Measurements from ENCODE around the gene DCLK2. TPM values are rescaled to one million over a fixed set of nuclear protein-coding genes. Genes with fewer than 3 reads are reported as not detected.

Gene DCLK2
- total RNA-seq, 4 donors from 2014 or later = 0.61 to 4.0 (median 0.74) TPM

DNA sequence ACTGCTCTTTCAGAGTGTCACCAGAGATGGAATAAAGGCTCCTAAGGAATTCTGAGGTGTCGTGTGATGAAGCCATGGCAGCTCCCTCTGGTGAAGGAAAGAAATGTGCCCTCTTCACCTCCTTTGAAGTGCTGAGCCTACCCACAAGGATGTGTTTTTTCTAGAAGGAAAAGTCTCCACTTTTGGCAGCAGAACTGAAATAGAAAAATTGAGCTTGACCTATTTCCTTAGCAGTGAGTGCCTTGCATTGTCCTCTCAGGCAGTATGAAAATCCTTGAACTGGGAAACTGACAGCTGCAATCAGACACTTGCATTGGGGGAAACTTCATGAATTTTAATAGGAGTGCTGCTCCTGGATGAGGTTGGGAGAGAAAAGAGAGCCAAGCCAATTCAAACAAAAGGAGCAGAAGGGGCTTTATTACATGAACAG is 95.2 kb downstream of the DCLK2 start:
- Histone ChIP-seq H3K4me3 (no peak overlapping the region), H3K36me3 (no peaks in the 10 kb centered on the region), H3K9me3 (no peaks in the 10 kb centered on the region), H3K27ac (peak overlapping the region in 2 of 4 donors; percentile 45 to 57), H3K27me3 (peaks cover 0 to 13% (median 0%) of the 10 kb centered on the region in 4 donors), H3K4me1 (peaks cover 5 to 32% (median 12%) of the 10 kb centered on the region in 3 donors)
- intact Hi-C loops (cut with DNase I) = no loop called here
- TF ChIP-seq, protein P1, sequence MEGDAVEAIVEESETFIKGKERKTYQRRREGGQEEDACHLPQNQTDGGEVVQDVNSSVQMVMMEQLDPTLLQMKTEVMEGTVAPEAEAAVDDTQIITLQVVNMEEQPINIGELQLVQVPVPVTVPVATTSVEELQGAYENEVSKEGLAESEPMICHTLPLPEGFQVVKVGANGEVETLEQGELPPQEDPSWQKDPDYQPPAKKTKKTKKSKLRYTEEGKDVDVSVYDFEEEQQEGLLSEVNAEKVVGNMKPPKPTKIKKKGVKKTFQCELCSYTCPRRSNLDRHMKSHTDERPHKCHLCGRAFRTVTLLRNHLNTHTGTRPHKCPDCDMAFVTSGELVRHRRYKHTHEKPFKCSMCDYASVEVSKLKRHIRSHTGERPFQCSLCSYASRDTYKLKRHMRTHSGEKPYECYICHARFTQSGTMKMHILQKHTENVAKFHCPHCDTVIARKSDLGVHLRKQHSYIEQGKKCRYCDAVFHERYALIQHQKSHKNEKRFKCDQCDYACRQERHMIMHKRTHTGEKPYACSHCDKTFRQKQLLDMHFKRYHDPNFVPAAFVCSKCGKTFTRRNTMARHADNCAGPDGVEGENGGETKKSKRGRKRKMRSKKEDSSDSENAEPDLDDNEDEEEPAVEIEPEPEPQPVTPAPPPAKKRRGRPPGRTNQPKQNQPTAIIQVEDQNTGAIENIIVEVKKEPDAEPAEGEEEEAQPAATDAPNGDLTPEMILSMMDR (IDR thresholded peaks at IDR 0.05) = no peak
- no peak for TF ChIP-seq POLR2A (IDR thresholded peaks at IDR 0.05)
- DNase-seq = no peak
- WGBS, 2 donors = 58 to 60% methylated on average over 1 of the region's 1 CpG

DNA sequence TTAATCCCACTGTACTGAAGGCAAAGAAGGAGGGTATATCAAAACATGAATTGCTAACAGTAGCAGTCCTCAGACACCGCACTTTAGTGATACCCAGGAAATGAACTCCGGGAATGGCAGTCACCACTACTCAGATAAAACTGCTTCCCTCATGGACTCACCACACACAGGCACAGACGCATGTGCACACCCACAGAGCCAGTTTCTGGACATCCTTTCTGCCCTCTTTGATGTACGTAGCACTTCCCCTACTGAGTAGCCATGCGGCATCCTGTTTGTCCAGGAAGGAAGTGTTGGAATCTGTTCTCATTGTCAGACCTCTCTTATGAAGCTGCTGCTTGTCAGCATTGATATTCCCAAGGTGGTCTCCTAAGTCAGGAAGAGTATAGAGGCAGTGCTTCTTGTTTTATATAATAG is 95.7 kb downstream of the DCLK2 start:
- peak overlapping the region in 2 of 4 donors; percentile 59 to 63 for H3K27ac ChIP-seq

DNA sequence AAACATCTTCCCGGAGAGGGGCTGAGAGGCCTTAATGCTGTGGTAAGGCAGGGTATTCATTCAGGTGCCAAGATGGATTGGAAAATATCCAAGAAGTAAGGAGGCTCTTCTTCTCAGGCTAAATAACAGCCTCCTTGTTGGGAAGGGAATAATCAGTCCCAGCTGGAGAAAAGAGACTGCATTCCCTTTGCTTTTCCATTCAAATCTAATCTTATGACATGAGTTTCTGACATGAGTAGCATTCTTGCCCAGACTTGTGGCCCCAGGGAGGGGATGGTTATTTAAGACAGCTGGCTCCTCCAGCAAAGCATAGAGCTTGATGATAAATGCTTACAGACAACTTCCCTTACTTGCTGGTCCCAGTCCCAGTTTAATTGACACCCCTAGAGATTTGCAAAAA is 98.3 kb downstream of the DCLK2 start:
- no peak overlapping the region for H3K27ac ChIP-seq
- peaks cover 5 to 32% (median 12%) of the 10 kb centered on the region in 3 donors for H3K4me1 ChIP-seq
- intact Hi-C loops (cut with DNase I) = no loop called here
- H3K4me3 ChIP-seq = no peak overlapping the region
- no peaks in the 10 kb centered on the region for H3K36me3 ChIP-seq
- WGBS, 2 donors = 25 to 38% methylated on average over 1 of the region's 1 CpG
- no peaks in the 10 kb centered on the region for H3K9me3 ChIP-seq
- TF ChIP-seq, protein P1 (IDR thresholded peaks at IDR 0.05) = no peak
- TF ChIP-seq POLR2A (IDR thresholded peaks at IDR 0.05) = no peak
- H3K27me3 ChIP-seq = peaks cover 0 to 13% (median 0%) of the 10 kb centered on the region in 4 donors
- no peak for DNase-seq

More for the DNA sequence above, 95.7 kb downstream of the DCLK2 start:
- Histone ChIP-seq H3K4me1 (peaks cover 5 to 32% (median 12%) of the 10 kb centered on the region in 3 donors), H3K36me3 (no peaks in the 10 kb centered on the region), H3K27me3 (peaks cover 0 to 13% (median 0%) of the 10 kb centered on the region in 4 donors), H3K4me3 (no peak overlapping the region), H3K9me3 (no peaks in the 10 kb centered on the region)
- 51 to 59% methylated on average over 5 of the region's 5 CpGs for WGBS, 2 donors
- intact Hi-C loops (cut with DNase I) = no loop called here
- DNase-seq = no peak
- TF ChIP-seq, protein P1 (IDR thresholded peaks at IDR 0.05) = no peak
- no peak for TF ChIP-seq POLR2A (IDR thresholded peaks at IDR 0.05)

DNA sequence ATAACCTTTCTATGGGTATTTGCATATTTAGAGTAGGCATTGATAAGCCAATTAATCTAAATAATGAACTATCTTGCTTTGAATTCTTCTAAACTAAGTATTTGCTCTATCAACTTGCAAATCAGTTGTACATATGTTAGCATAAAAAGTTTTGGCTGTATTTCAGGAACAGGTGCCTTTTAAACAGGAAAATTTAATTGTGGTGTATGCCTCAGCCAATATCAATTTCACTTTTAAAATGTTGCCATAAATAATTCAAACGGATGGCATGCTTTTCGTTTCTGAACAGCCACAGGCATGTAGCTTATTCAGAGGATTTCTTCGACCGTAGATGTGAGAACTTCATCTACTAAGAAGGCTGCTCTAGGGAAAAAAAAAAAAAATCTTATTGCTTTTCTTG is 99.9 kb downstream of the DCLK2 start:
- H3K4me3 ChIP-seq = no peak overlapping the region
- no peak for DNase-seq
- H3K4me1 ChIP-seq = peaks cover 5 to 28% (median 12%) of the 10 kb centered on the region in 3 donors
- no peaks in the 10 kb centered on the region for H3K36me3 ChIP-seq
- H3K27ac ChIP-seq = no peak overlapping the region
- peaks cover 0 to 9% (median 0%) of the 10 kb centered on the region in 4 donors for H3K27me3 ChIP-seq
- intact Hi-C loops (cut with DNase I) = no loop called here
- no peaks in the 10 kb centered on the region for H3K9me3 ChIP-seq
- 9 to 31% methylated on average over 4 of the region's 4 CpGs for WGBS, 2 donors
- no peak for TF ChIP-seq POLR2A (IDR thresholded peaks at IDR 0.05)
- TF ChIP-seq, protein P1 (IDR thresholded peaks at IDR 0.05) = no peak

DNA sequence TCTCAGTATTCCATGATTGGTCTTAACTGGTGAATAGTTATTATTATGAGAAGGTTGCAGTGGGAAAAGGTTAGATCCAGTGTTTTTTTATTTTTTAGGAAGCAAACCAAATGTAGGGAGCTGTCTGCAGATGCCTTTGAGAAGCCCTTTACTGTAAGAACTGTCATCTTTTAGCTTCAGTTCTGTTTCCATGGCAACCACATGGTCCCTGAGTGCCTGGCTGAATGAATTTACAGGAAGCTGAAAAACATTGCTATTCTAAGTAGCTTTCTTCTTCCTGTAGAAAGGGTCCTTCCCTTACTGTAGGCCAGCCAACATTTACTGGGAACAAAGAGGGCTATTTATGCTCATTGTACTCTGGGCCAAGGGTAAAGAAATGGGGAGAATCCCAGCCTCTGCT is 103.3 kb downstream of the DCLK2 start:
- no peak overlapping the region for H3K27ac ChIP-seq

More for the DNA sequence above, 103.3 kb downstream of the DCLK2 start:
- H3K4me3 ChIP-seq = no peak overlapping the region
- DNase-seq = no peak
- TF ChIP-seq, protein P1 (IDR thresholded peaks at IDR 0.05) = no peak
- H3K4me1 ChIP-seq = peaks cover 3 to 7% (median 5%) of the 10 kb centered on the region in 3 donors
- H3K36me3 ChIP-seq = no peaks in the 10 kb centered on the region
- H3K9me3 ChIP-seq = no peaks in the 10 kb centered on the region
- intact Hi-C loops (cut with DNase I) = no loop called here
- H3K27me3 ChIP-seq = no peaks in the 10 kb centered on the region
